COR-L47 (cell line): ENCODE measurements around the gene RCOR3.

Source experiments
- DNase-seq: peaks from one replicate; lab custom pipeline; 2025; lab: John Stamatoyannopoulos, UW

The RCOR3 gene

DNA sequence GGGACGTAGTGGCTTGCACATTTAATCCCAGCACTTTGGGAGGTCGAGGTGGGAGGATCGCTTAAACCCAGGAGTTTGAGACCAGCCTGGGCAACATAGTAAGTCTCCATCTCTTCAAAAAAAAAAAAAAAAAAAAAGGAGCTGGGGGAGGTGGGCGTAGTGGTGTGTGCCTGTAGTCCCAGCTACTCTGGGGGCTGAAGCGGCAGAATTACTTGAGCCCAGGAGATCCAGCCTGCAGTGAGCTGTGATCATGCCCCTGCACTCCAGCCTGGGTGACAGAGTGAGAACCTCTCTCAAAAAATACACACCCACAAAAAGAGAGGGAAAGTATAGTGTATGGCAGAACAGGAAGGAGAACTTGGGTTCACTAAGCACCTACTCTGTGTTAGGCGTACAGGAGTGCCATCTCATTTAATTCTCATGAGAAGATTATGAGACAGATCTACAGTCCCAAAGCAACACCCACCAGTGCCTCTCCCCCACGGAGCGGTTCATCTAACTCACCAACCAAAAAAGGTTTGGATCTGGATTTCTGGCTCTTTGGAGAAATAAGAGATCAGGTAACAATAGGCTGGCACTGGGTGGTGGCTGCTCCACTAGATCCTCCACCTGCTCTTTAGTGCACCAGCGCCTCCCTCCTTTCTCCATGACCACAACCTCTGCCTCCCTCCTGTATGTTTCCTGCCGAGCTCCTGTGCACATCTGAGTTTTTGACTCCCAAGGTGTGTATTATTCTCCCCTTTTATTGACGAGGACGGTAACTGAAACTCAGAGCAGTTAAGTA is 66.0 kb downstream of the RCOR3 start:
- no peak for DNase-seq

DNA sequence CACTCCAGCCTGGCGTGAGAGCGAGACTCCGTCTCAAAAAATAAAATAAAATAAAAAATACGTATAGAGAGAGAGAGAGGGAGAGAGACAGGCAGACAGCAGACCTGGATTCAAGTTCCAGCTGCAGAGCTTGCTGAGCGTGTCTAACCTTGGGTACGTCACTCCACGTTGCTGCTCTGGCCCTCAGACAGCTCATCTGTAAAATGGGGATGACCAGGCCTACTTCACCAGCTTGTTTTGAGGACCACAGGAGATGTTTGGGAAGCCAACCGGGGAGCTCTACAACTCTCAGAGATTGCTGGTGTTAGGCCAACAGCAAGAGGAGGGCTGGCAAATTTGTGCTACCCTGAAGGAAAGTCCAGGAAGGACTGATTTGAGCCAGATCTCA is 67.0 kb downstream of the RCOR3 start:
- DNase-seq: no peak

DNA sequence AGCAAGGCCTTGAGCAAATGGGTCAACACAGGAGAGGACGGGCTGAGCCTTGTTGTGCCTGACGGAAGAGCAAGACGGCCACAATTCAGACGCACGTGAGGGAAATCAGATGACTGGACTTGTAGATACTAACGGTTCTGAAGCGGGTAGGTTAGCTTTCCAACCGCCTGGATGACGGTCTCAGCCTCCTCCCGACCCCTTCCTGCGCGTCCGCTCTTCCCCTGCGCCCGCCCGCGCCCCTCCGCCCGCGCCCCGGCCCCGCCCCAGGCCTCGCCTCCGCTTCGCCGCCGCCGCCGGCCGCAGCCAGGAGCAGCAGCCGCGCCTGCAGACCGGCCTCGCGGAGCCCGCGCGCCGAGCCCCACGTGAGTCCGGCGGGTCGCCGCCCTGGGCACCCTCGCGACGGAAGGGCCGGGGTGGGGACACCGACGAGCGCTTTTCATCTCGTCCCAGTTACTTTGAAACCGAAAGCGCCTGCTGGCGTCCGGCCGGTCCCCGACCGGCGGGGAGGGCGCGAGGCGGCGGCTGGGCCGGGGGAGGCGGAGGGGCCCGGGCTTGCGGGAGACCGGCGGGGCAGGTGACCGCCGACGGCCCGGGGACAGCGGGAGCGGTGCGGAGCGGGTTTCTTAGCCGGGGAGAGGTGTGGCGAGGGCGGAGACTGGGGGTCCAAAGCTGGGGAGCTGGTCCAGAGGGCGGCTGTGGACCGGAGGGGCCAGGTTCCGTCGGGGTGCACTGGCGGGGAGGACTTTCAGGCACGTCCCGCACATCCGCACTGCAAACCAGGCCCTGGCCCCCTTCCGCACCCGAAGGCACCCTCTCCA is 67.6 kb downstream of the RCOR3 start, which contains the start of gene TRAF5:
TRAF5 (plus strand) TSS at position 306 of the 818 bp plus-strand sequence. CDS start 26,407 bp downstream, outside the sequence.
- peak; percentile 50 for DNase-seq

DNA sequence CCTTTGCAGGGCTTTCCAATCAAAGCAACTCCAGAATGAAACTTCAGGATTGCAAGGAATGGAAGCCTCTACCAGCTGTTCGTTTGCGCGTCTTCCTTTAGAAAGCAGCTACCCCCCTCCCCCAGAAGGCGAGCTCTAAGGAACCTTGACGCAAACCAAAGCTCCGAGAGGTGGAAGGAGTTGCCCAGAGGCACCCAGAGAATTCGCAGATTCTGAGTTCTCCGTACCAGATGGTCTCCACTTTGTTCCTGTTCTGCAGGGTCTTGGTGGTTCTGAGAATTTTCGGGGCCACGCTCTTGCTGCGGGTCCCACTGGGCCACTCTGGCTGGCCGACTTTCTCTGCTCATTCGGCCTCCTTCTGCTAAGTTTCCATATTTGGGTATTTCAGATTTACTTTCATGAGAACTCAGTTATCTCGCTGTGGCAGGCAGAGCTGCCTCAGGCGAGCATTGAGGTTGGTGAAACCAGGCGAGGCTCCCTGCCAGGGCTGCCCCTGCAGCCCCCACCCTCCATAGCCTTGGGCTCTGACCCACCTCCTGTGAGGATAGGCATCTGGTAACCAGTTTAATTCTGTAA is 68.3 kb downstream of the RCOR3 start:
- peak; percentile 52 for DNase-seq

DNA sequence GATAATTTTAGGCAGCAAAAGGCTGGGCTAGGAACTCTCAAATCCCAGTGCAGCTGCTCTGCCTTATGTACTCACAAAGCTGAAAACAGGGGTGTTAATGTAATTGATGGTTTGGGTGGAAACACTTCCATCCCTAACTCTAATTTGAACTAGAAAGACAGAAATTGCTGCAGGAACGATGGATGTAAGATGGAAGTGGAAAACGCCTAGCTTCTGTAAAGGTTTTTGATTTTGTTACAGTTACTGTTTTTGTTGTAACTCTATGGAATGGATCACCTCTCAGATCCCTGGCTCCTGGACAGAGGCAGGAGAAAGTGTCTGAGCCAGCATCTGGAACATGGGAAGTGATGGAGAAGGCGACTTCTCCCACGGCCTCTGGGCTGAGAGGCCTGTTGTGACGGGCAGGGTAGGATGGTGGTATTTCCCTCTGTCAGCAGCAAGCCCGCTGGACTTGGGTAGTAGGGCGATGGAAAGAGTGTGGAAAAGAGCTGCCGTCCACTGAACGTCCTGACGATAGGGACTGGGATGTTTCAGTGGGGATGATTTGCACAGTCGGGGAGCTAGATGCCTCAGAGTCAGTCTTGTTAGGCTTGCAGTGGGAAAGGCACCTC is 69.0 kb downstream of the RCOR3 start:
- no peak for DNase-seq

DNA sequence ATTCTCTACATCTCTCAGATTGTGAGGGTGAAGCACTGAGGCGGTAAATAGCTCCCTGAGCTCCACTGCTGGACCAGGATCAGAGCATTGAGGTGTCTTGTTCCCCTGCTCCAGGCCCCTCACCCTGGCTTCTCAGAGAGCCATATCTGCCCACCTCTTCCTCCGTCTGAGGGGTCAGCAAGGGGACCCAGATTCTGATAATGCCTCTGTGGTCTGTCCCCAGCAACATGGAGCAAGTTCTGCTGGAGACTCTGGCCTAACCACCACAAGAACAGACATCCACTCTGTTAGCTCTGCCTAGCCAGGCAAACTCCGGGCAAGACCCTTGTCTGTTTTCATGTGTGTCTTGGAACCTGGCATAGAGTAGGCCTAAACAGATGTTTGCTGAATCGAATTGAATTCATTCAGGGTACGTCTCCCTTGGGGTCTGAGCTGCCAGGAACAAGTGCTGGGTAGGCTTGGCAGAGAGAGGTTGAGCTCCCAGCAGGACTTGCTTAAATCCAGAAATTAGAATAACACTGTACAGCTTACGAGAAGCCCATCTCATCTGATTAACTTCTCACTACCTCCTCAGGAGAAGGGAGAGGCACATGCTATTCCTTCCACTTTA is 69.8 kb downstream of the RCOR3 start:
- no peak for DNase-seq

DNA sequence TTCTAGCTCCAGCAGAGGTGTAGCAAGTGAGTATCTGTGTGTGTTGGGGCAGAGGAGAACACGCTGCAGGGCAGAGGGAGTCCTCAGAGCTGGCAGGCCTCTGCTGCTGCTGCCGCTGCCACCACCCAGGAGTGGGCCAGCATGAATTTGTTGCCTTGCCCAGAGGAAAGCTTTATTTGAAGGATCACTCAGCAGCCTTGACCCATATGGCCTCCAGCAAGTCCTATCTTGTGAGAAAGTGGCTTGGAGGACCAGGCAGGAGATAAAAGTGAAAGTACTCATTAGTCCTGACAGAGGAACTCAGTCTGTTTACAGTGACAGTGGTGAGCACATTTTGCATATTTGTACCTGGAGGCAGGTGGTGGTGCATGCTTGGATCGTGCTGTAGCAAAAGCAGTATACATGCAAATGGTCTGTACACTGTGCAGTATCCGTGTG is 70.6 kb downstream of the RCOR3 start:
- DNase-seq: no peak

DNA sequence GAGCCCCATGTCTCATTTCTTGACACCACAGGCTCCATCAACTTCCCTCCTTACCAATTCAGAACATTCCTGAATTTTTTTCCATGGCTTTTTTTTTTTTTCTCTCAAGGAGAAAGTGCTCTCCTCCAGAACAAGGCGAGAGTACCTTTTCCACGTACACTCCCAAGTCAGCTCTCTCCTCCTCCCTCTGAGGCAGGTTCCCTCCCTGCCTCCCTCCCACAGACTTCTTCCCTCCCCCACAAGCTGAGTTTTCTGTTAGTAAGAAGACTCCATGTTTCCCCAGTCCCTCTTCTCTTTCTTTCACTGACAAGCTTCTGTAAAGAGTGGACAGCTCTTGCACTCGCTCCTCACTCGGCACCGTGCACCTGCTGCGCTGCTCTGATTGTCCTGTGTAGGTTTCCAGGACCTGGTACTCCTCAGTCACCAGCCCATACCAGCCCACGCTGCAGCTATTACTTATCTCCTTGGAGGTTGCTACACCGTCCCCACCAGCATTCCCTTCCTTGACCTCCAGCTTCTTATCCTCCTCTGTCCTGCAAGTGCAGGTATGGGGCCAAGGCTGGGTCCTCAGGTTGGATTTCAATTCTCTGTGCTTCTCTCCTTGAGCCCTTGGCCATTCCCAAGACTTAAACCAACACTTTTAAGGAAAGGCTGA is 71.2 kb downstream of the RCOR3 start:
- no peak for DNase-seq

DNA sequence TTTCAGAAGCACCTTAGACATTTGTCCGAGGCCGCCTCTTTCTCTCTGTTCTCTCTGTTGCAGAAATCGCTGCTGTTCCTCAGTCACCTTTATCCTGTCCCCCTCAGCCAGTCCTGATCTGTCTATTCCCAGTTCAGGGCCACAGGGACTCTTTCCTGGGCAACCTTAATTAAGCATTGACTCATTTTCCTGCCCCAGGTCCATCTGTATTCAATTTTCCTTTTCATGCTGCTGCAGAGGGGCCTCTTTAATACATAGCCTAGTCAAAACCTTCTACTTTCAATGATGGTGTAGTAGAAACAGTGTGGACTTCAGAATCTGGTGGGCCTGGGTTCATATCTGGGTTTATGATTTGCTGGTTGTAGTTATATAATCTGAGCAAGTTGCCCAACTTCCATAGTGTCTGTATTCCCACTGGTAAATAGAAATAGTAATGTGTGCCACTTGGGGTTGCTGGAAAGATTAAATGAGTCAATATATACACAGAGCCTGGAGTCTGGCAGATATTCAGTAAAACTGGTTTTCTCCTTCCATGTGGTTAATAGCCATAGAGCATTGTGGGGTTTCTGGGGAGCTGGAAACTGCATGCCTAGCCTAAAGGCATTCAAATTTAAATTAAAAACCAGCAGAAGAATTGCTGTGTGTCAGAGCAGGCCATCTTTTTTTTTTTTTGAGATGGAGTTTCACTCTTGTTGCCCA is 72.0 kb downstream of the RCOR3 start:
- DNase-seq: no peak

DNA sequence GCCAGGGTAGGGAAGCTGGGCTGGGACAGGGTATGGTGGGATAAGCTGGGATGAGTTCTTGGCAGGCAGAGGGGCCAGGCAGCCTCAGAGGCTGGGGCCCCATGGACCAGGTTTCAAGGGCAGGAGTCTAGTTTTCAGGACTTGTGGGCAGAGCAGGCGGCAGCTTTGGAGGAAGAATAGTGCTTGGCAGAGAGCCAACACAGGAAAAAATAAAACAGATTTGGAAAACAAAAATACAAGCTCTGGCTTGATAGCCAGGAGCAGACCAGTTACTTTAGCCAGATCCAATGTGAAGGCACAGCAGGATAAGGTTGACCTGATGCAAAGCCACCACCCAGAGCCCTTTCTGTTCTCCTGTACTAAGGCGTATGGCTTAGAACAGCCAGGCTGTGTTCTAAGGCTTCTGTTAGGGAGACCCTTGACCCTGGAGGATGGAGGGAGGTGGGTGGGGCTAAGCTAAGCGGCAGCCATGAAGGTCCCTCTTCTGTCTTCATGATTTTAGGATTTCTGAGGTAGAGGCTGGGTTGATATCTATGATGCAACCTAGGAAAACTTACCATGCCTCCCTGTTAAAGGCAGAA is 73.0 kb downstream of the RCOR3 start:
- DNase-seq: no peak

DNA sequence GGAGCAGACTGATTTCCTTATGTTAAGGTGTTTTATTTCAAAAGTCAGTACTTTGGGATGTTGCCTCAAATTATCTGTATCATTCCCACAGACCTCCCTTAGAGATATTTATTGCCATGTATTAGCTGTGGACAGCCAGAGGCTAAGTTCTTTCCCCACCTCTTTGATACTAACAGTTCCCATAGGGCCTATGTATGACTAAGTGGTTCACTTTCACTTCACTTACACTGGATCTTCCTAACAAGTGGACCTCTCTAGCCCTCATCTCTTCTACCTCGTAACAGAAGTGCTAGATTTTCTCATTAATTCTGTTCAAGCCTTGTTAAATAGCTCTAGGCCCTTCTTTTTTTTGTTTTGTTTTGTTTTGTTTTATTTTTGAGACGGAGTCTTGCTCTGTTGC is 73.7 kb downstream of the RCOR3 start:
- no peak for DNase-seq

DNA sequence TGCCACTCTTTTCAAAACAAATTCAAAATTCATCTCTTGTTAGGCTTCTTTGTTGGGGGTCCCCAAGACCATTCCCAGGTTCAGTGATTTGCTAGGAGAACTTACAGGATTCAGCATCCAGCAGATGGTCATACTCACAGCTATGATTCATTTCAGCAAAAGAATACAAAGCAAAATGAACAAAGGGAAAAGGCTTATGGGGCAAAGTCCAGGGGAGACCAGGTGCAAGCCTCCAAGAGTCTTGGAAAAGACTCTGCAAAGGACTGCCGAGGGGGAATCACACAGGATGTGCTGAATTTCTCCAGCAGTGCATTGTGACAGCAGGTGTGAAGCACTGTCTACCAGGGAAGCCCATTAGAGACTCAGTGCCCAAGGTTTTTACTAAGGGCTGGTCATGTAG is 74.7 kb downstream of the RCOR3 start:
- DNase-seq: no peak

DNA sequence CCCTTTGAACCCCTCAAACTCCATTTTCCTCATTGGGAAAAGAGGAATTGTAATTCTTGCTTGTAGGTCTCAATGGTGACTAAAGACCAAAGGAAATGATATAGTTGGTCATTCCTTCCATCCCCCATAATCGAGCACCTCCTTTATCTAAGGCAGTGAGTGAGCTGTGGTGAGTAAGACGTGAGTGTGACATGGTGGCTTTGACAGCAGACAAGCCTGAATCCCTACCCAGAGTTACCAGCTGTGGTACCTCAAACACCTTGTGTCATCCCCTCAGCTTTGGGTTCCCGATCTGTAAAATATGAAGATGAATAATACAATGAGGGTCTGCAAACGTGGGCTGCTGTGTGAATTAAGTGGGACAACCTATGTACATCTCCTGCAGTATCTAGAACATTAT is 75.8 kb downstream of the RCOR3 start:
- no peak for DNase-seq

DNA sequence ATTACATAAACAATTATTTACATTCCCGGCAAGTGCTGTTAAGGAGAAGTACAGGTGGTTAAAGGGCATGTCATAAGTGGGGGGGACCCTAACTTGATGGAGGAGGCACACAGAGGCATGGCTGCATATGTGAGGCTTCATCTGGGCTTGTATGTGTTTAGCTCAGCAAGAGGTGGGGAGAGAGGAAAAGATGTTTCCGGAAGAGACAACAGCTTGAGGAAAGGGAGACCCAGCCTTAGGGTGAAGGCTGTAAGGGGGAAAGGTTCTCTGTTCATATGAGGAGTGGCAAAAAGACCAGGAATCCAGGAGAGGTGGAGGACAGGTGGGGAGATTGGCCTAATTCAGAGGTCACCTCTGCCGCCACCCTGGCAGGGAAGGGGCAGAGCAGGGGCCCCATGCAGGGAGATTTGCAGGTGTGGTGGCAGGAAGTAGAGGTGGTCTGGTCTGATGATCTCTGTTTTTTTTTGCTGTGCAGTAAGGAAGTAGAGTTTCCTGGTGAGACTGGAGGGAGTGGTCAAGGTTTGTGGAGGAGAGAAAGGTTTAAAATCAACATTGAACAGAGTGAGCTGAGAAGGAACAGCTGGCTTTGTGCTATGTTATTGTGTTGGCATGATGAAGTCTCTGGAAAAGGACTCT is 76.5 kb downstream of the RCOR3 start:
- no peak for DNase-seq

DNA sequence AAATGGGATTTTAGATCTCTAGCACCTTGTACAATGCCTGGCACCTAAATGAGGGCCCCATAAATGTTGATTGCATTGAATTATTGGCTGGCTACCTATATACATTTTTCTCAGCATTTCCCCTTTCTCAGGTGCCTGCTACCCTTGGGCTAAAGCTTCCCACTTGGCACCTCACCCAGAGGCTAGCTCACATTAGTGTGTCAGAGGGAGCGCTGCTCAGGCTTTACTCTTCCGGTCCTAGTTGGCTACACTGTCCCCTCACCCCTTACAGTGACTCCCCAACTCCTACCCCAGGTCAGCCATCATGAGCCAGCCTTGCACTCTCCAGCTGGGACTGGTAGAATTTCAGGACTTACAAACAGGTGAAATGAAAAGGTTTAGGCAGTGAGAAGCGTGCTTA is 77.0 kb downstream of the RCOR3 start:
- DNase-seq: no peak

DNA sequence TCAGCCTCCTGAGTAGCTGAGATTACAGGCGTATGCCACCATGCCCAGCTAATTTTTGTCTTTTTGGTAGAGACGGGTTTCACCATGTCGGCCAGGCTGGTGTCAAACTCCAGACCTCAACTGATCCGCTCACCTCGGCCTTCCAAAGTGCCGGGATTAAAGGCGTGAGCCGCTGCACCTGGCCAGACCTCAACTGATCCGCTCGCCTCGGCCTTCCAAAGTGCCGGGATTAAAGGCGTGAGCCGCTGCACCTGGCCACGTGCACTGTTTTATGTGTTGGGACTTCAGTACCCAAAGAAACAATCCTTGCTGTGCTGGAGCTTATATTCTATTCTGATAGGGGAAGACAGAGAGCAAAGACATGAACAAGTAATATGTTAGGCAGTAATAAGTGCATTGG is 77.6 kb downstream of the RCOR3 start:
- no peak for DNase-seq

DNA sequence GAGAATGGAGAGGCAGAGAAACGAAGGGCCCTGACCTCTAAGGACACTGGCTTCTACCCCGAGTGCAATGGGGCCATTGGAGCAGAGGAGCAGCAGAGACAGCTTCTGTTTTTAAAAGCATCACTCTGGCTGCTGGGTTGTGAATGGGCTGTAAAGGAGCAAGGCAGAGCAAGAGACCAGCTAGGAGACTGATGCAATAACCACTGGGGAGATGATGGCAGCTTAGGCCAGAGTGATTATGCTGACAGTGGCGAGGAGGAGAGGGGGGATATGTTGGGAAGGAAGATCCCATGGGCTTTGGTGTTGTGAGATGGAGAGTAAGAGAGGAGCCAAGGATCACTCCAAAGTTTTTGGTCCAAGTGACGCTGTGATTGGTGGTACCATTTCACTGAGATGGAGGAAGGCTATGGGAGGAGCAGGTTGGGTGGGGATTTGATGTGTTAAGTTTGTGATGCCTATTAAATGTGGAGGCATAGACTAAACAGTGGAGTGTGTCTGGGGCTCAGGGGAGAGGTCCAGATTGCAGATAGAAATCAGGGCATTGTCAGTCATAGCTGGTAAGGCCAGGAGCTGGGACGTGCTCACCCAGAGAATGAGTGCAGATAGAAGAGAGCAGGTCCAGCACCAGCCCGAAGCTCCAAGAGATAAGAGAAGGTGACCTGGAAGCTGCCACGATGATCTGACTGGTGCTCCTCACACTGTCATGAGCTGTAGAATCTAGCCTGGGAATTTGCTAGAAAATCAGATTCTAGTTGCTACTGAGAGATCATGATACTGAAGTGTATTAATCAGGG is 78.5 kb downstream of the RCOR3 start:
- no peak for DNase-seq

DNA sequence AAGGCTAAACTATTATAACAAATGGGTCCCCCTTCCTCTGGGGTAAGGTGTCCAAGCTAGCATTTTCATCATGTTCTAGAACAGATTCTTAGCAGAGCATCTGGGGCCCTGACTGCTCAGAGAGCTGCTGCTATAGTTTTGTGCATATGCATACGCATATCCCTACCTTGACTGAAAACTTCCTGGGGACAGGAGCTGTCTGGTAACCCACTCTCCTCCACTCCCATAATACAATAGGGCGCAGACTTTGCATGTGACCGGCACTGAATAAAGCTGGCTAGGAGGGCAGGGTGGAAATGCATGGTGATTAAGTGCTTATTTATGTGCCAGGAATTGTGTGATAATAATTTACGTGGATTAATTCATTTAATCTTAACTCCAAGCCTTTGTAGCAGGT is 79.1 kb downstream of the RCOR3 start:
- DNase-seq: no peak

DNA sequence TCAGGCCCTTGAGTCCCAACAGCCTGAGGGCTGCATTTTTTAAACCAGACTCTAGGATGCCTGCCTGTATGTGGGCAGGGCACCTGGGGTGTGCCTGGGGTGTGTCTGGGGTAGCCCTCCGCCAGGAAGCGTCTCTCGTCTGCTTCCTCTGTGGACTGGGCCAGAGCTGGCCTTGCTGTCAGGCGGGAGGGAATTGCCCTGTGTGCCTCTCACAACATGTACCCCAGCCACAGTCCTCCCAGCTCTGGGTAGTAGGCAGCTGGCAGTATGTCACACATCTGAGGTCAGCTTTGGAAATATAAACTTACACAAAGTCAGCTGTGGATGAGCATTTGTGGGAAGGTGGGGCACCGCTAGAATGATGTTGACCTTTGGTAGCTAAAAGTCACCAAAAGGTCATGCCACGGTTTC is 80.5 kb downstream of the RCOR3 start:
- no peak for DNase-seq
